ENCODE data around the gene CMTR1. TPM values are rescaled to one million over a fixed set of nuclear protein-coding genes. Genes with fewer than 3 reads are reported as not detected.

The CMTR1 gene
- total and polyA plus RNA-seq, 2 of the 13 experiments (the other 11 are each of a cell fraction or from before 2014, with no cell fraction given) = 19.7 to 55.2 TPM

DNA sequence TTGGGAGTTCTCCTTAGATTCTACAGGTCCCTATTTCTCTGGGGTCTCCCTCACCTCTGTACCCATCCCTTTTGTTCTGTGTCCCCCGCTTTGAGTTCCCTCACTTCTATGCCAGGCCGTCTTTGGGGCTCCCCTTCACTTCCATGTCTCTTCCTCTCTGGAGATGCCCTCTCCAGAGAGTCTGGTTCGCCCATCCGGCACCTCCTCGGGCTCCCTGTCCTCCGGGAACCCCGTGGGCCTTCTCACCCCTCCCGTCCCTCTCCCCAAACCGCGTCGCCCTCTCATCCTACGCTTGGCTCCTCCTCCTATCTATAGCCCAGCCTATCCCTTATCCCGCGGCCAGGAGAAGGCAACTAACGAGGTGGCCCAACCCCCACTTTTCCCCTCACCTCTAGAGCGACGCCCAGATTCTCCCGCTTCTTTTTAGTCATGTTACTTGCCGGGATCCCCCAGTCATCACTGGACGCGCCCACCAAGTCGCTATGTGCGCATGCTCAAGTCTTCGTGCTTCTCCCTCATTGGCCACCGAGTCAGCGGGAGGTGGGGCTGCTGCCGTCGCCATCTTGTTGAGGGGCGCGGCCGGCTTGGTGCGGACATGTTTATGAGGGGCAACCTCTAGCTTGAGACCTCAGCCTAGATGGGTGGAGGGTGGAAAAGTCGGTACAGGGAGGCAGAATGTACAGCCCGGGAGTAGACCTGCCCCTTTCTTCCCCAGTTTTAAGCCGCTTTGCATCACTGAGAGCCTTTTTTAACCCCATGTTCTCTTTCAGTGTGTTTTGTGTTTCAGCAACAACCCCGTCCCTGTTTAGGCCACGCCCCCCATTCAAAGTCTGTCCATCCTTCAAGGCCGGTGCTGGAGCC, 66.6 kb downstream of the CMTR1 start, which contains the start of gene CCDC167 (continued):
- TF ChIP-seq ZNF577 (CRISPR knock-in tag; IDR thresholded peaks at IDR 0.05; ENCODE audit: borderline replicate concordance, low read depth) = no peak
- TF ChIP-seq, protein P1, sequence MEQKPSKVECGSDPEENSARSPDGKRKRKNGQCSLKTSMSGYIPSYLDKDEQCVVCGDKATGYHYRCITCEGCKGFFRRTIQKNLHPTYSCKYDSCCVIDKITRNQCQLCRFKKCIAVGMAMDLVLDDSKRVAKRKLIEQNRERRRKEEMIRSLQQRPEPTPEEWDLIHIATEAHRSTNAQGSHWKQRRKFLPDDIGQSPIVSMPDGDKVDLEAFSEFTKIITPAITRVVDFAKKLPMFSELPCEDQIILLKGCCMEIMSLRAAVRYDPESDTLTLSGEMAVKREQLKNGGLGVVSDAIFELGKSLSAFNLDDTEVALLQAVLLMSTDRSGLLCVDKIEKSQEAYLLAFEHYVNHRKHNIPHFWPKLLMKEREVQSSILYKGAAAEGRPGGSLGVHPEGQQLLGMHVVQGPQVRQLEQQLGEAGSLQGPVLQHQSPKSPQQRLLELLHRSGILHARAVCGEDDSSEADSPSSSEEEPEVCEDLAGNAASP (CRISPR knock-in tag; IDR thresholded peaks at IDR 0.05; ENCODE audit: borderline replicate concordance) = no peak; the same call in 1 of the 2 replicates
- 0 out of 2 replicates have a peak, but pooled peaks have one; percentile 19 for TF ChIP-seq ZBTB7A (CRISPR knock-in tag; IDR thresholded peaks at IDR 0.05)
- TF ChIP-seq, protein P2, sequence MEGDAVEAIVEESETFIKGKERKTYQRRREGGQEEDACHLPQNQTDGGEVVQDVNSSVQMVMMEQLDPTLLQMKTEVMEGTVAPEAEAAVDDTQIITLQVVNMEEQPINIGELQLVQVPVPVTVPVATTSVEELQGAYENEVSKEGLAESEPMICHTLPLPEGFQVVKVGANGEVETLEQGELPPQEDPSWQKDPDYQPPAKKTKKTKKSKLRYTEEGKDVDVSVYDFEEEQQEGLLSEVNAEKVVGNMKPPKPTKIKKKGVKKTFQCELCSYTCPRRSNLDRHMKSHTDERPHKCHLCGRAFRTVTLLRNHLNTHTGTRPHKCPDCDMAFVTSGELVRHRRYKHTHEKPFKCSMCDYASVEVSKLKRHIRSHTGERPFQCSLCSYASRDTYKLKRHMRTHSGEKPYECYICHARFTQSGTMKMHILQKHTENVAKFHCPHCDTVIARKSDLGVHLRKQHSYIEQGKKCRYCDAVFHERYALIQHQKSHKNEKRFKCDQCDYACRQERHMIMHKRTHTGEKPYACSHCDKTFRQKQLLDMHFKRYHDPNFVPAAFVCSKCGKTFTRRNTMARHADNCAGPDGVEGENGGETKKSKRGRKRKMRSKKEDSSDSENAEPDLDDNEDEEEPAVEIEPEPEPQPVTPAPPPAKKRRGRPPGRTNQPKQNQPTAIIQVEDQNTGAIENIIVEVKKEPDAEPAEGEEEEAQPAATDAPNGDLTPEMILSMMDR (CRISPR knock-in tag; IDR thresholded peaks at IDR 0.05) = 0 out of 2 replicates have a peak, but pooled peaks have one; percentile 7
- TF ChIP-seq ETV5 (CRISPR knock-in tag; IDR thresholded peaks at IDR 0.05; ENCODE audit: borderline replicate concordance) = no peak
- peak; percentile 100 for TF ChIP-seq YY1 (IDR thresholded peaks at IDR 0.05; ENCODE audit: insufficient read depth, insufficient replicate concordance, low read depth, low read length)
- 0 out of 2 replicates have a peak, but pooled peaks have one; percentile 23 for TF ChIP-seq ZBTB42 (CRISPR knock-in tag; IDR thresholded peaks at IDR 0.05)
- TF ChIP-seq ZFY (CRISPR knock-in tag; IDR thresholded peaks at IDR 0.05) = peak; percentile 68; the same call in 1 of the 2 replicates
- TF ChIP-seq AGO1 (IDR thresholded peaks at IDR 0.05; ENCODE audit: low read depth, low read length, poor library complexity, severe bottlenecking) = no peak
- TF ChIP-seq ZNF232 (CRISPR knock-in tag; IDR thresholded peaks at IDR 0.05; ENCODE audit: borderline replicate concordance) = no peak
- TF ChIP-seq ZBTB20 (CRISPR knock-in tag; IDR thresholded peaks at IDR 0.05; ENCODE audit: borderline replicate concordance, low read depth) = no peak
- TF ChIP-seq RBM39 (IDR thresholded peaks at IDR 0.05; ENCODE audit: low read depth, low read length, poor library complexity, severe bottlenecking) = no peak
- no peak for TF ChIP-seq TRIM24 (CRISPR knock-in tag; IDR thresholded peaks at IDR 0.05)
- TF ChIP-seq RORA (CRISPR knock-in tag; IDR thresholded peaks at IDR 0.05) = no peak
- TF ChIP-seq, protein P3, sequence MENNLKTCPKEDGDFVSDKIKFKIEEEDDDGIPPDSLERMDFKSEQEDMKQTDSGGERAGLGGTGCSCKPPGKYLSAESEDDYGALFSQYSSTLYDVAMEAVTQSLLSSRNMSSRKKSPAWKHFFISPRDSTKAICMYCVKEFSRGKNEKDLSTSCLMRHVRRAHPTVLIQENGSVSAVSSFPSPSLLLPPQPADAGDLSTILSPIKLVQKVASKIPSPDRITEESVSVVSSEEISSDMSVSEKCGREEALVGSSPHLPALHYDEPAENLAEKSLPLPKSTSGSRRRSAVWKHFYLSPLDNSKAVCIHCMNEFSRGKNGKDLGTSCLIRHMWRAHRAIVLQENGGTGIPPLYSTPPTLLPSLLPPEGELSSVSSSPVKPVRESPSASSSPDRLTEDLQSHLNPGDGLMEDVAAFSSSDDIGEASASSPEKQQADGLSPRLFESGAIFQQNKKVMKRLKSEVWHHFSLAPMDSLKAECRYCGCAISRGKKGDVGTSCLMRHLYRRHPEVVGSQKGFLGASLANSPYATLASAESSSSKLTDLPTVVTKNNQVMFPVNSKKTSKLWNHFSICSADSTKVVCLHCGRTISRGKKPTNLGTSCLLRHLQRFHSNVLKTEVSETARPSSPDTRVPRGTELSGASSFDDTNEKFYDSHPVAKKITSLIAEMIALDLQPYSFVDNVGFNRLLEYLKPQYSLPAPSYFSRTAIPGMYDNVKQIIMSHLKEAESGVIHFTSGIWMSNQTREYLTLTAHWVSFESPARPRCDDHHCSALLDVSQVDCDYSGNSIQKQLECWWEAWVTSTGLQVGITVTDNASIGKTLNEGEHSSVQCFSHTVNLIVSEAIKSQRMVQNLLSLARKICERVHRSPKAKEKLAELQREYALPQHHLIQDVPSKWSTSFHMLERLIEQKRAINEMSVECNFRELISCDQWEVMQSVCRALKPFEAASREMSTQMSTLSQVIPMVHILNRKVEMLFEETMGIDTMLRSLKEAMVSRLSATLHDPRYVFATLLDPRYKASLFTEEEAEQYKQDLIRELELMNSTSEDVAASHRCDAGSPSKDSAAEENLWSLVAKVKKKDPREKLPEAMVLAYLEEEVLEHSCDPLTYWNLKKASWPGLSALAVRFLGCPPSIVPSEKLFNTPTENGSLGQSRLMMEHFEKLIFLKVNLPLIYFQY (CRISPR knock-in tag; IDR thresholded peaks at IDR 0.05; ENCODE audit: borderline replicate concordance) = no peak
- TF ChIP-seq, protein P4, sequence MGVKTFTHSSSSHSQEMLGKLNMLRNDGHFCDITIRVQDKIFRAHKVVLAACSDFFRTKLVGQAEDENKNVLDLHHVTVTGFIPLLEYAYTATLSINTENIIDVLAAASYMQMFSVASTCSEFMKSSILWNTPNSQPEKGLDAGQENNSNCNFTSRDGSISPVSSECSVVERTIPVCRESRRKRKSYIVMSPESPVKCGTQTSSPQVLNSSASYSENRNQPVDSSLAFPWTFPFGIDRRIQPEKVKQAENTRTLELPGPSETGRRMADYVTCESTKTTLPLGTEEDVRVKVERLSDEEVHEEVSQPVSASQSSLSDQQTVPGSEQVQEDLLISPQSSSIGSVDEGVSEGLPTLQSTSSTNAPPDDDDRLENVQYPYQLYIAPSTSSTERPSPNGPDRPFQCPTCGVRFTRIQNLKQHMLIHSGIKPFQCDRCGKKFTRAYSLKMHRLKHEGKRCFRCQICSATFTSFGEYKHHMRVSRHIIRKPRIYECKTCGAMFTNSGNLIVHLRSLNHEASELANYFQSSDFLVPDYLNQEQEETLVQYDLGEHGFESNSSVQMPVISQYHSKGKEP (CRISPR knock-in tag; IDR thresholded peaks at IDR 0.05) = no peak
- TF ChIP-seq, protein P5, sequence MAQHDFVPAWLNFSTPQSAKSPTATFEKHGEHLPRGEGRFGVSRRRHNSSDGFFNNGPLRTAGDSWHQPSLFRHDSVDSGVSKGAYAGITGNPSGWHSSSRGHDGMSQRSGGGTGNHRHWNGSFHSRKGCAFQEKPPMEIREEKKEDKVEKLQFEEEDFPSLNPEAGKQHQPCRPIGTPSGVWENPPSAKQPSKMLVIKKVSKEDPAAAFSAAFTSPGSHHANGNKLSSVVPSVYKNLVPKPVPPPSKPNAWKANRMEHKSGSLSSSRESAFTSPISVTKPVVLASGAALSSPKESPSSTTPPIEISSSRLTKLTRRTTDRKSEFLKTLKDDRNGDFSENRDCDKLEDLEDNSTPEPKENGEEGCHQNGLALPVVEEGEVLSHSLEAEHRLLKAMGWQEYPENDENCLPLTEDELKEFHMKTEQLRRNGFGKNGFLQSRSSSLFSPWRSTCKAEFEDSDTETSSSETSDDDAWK (CRISPR knock-in tag; IDR thresholded peaks at IDR 0.05) = no peak

Data from HepG2 (cell line).